HG03457 (cell line): ENCODE measurements around the gene STK32B.
"Not testable (repeated sequence)": the region's sequence is repeated elsewhere in the genome, so short reads cannot be mapped to it uniquely, and the experiment has no call there.

Experiments
- ATAC-seq: cut with Tn5 transposase; IDR thresholded peaks from one replicate; pipeline ENCODE4 v1.9.1; 2021; ENCODE audit warnings: moderate number of reproducible peaks; ENCODE audit not compliant: unreplicated experiment

Gene STK32B

GRCh38 chr4:5051278-5052203, at the start of gene STK32B:
TSS of gene STK32B (plus strand) at chr4:5051480.
- no peak for ATAC-seq

- ATAC-seq, result not testable (repeated sequence)
Observed at GRCh38 chr4:5001641-5002040, 49.6 kb upstream of the STK32B start.

- no peak for ATAC-seq
Observed at GRCh38 chr4:5003372-5003857, 47.9 kb upstream of the STK32B start.

- no peak for ATAC-seq
Observed at GRCh38 chr4:5003918-5004317, 47.4 kb upstream of the STK32B start.

- no peak for ATAC-seq
Observed at GRCh38 chr4:5004496-5004895, 46.8 kb upstream of the STK32B start.

GRCh38 chr4:5006932-5007331, 44.3 kb upstream of the STK32B start:
- ATAC-seq, result not testable (repeated sequence)

GRCh38 chr4:5009796-5010195, 41.5 kb upstream of the STK32B start:
- ATAC-seq, result no peak

- ATAC-seq, result no peak
Observed at GRCh38 chr4:5010984-5011383, 40.3 kb upstream of the STK32B start.

- ATAC-seq, result no peak
Observed at GRCh38 chr4:5012244-5012898, 38.9 kb upstream of the STK32B start.

GRCh38 chr4:5012958-5013357, 38.3 kb upstream of the STK32B start:
- ATAC-seq, result no peak

- ATAC-seq, result no peak
Observed at GRCh38 chr4:5014007-5014682, 37.1 kb upstream of the STK32B start.

GRCh38 chr4:5018096-5018495, 33.2 kb upstream of the STK32B start:
- no peak for ATAC-seq

- ATAC-seq, result no peak
Observed at GRCh38 chr4:5018603-5019002, 32.7 kb upstream of the STK32B start.

GRCh38 chr4:5019274-5019673, 32.0 kb upstream of the STK32B start, which contains the start of gene CYTL1:
TSS of gene CYTL1 (minus strand) at chr4:5019458. CDS start at chr4:5019445, 13 bp downstream.
- no peak for ATAC-seq

- ATAC-seq, result no peak
Observed at GRCh38 chr4:5019796-5020195, 31.5 kb upstream of the STK32B start.

GRCh38 chr4:5020341-5020740, 30.9 kb upstream of the STK32B start:
- ATAC-seq, result no peak

- ATAC-seq, result no peak
Observed at GRCh38 chr4:5021546-5021945, 29.7 kb upstream of the STK32B start.

- ATAC-seq, result no peak
Observed at GRCh38 chr4:5024673-5025072, 26.6 kb upstream of the STK32B start.

GRCh38 chr4:5026371-5026770, 24.9 kb upstream of the STK32B start:
- no peak for ATAC-seq

GRCh38 chr4:5027346-5027745, 23.9 kb upstream of the STK32B start:
- ATAC-seq, result no peak

GRCh38 chr4:5028480-5028879, 22.8 kb upstream of the STK32B start:
- ATAC-seq, result no peak
